Astrocyte of the cerebellum (primary cell): Measurements from ENCODE around the gene AFF2.

Experiments
- DNase-seq: peaks from one replicate; pipeline ENCODE4 v3.0.0-alpha.2; 2011; ENCODE audit warnings: low read depth
- H3K4me3 ChIP-seq: 2 replicates; pipeline ENCODE4 v1.5.1; 2011; ENCODE audit warnings: mild to moderate bottlenecking, low read depth, low read length, moderate library complexity
- CTCF ChIP-seq: IDR thresholded peaks from 2 replicates; pipeline ENCODE4 v1.5.1; 2012; ENCODE audit warnings: low read length, low read depth, moderate library complexity, mild to moderate bottlenecking; ENCODE audit errors: missing control alignments
- in situ Hi-C: cut with HindIII; loops from 2 replicates; pipeline ENCODE4 v1.10.0; 2017; ENCODE audit warnings: low sequenced_read_pairs

AFF2 gene

GRCh38 chrX:148629434-148629833 lies 129.0 kb downstream of the AFF2 start:
- TF ChIP-seq CTCF = no peak
- no peak overlapping the region for H3K4me3 ChIP-seq
- DNase-seq = no peak
- in situ Hi-C loops = no loop called here

- in situ Hi-C loops = no loop called here
- no peak overlapping the region for H3K4me3 ChIP-seq
- no peak for DNase-seq
- TF ChIP-seq CTCF = no peak
Observed at GRCh38 chrX:148632444-148632843, 132.0 kb downstream of the AFF2 start.

GRCh38 chrX:148633218-148633908 lies 132.9 kb downstream of the AFF2 start:
- no peak overlapping the region for H3K4me3 ChIP-seq
- no peak for TF ChIP-seq CTCF
- no peak for DNase-seq
- in situ Hi-C loops = no loop called here

GRCh38 chrX:148634591-148634990 lies 134.2 kb downstream of the AFF2 start:
- no peak for DNase-seq
- in situ Hi-C loops = no loop called here
- H3K4me3 ChIP-seq = no peak overlapping the region
- no peak for TF ChIP-seq CTCF

- DNase-seq = no peak
- no peak overlapping the region for H3K4me3 ChIP-seq
- TF ChIP-seq CTCF = no peak
- in situ Hi-C loops = no loop called here
Observed at GRCh38 chrX:148643460-148643859, 143.0 kb downstream of the AFF2 start.

- TF ChIP-seq CTCF = no peak
- in situ Hi-C loops = no loop called here
- H3K4me3 ChIP-seq = no peak overlapping the region
- DNase-seq = no peak
Observed at GRCh38 chrX:148647651-148648050, 147.2 kb downstream of the AFF2 start.
